NCI-H187 (cell line): ENCODE data around the gene SPRN.
"Not testable (repeated sequence)": the region's sequence is repeated elsewhere in the genome, so short reads cannot be mapped to it uniquely, and the experiment has no call there.

ENCODE experiments used
- DNase-seq, 2 experiments: peaks; one replicate each; lab custom pipeline; 2025; lab: John Stamatoyannopoulos, UW

SPRN gene

GRCh38 chr10:133405272-133405671, 19.2 kb downstream of the SPRN start:
- no peak for DNase-seq

GRCh38 chr10:133403784-133404183, 20.6 kb downstream of the SPRN start:
- DNase-seq: no peak

GRCh38 chr10:133403359-133403758, 21.1 kb downstream of the SPRN start:
- DNase-seq: no peak

- no peak for DNase-seq
Measured at GRCh38 chr10:133401981-133402725, 22.3 kb downstream of the SPRN start.

GRCh38 chr10:133401500-133401899, 22.9 kb downstream of the SPRN start:
- no peak for DNase-seq

- DNase-seq: no peak
Measured at GRCh38 chr10:133400624-133401424, 23.6 kb downstream of the SPRN start.

- DNase-seq: no peak
Measured at GRCh38 chr10:133399123-133399601, 25.3 kb downstream of the SPRN start.

- DNase-seq: no peak
Measured at GRCh38 chr10:133397938-133398337, 26.5 kb downstream of the SPRN start.

GRCh38 chr10:133396035-133396624, 28.3 kb downstream of the SPRN start:
- DNase-seq: no peak

GRCh38 chr10:133394801-133395221, 29.6 kb downstream of the SPRN start:
- no peak for DNase-seq

GRCh38 chr10:133394064-133394663, 30.3 kb downstream of the SPRN start, which contains the start of gene MTG1:
MTG1 (plus strand) TSS chr10:133394157; CDS start chr10:133394221, 64 bp downstream.
- peak; percentile 67 to 72 for DNase-seq

- DNase-seq: no peak
Measured at GRCh38 chr10:133393401-133394063, 30.9 kb downstream of the SPRN start.

- DNase-seq: no peak
Measured at GRCh38 chr10:133391761-133392518, 32.5 kb downstream of the SPRN start.

GRCh38 chr10:133391249-133391635, 33.2 kb downstream of the SPRN start:
- no peak for DNase-seq

GRCh38 chr10:133390597-133391248, 33.7 kb downstream of the SPRN start:
- DNase-seq: no peak

- DNase-seq: no peak
Measured at GRCh38 chr10:133388973-133389818, 35.2 kb downstream of the SPRN start.

GRCh38 chr10:133388236-133388972, 36.0 kb downstream of the SPRN start:
- DNase-seq: no peak

- not testable (repeated sequence) for DNase-seq
Measured at GRCh38 chr10:133386951-133387350, 37.5 kb downstream of the SPRN start.

- no peak for DNase-seq
Measured at GRCh38 chr10:133385214-133385613, 39.2 kb downstream of the SPRN start.
